NCI-H1092 (cell line): ENCODE results near the gene SBF1.

ENCODE experiments used
- DNase-seq: peaks from one replicate; lab custom pipeline; 2025; lab: John Stamatoyannopoulos, UW

SBF1 gene

GRCh38 chr22:50505776-50506610 is 31.2 kb upstream of the SBF1 start:
- DNase-seq: no peak

- DNase-seq: no peak
These were observed 30.5 kb upstream of the SBF1 start for GRCh38 chr22:50505276-50505775.

GRCh38 chr22:50504369-50505211 is 29.8 kb upstream of the SBF1 start:
- no peak for DNase-seq

- no peak for DNase-seq
These were observed 28.8 kb upstream of the SBF1 start for GRCh38 chr22:50503475-50504145.

- no peak for DNase-seq
These were observed 28.0 kb upstream of the SBF1 start for GRCh38 chr22:50502628-50503474.

- DNase-seq: no peak
These were observed 27.3 kb upstream of the SBF1 start for GRCh38 chr22:50502096-50502495.

GRCh38 chr22:50500452-50500851 is 25.6 kb upstream of the SBF1 start:
- no peak for DNase-seq

GRCh38 chr22:50498322-50498890 is 23.6 kb upstream of the SBF1 start:
- DNase-seq: peak; percentile 5

- DNase-seq: no peak
These were observed 22.3 kb upstream of the SBF1 start for GRCh38 chr22:50497093-50497492.

- DNase-seq: no peak
These were observed 15.9 kb upstream of the SBF1 start for GRCh38 chr22:50490531-50491308.

GRCh38 chr22:50489363-50490243 is 14.8 kb upstream of the SBF1 start:
- DNase-seq: no peak

- no peak for DNase-seq
These were observed 14.1 kb upstream of the SBF1 start for GRCh38 chr22:50488886-50489285.

- DNase-seq: no peak
These were observed 13.3 kb upstream of the SBF1 start for GRCh38 chr22:50488006-50488677.

- DNase-seq: no peak
These were observed 12.6 kb upstream of the SBF1 start for GRCh38 chr22:50487290-50488005.

- DNase-seq: no peak
These were observed 11.9 kb upstream of the SBF1 start, which contains the start of gene MIOX for GRCh38 chr22:50486561-50487289. Gene MIOX (plus strand): TSS chr22:50486859. CDS start chr22:50486898, 39 bp downstream.

- no peak for DNase-seq
These were observed 10.6 kb upstream of the SBF1 start for GRCh38 chr22:50485221-50486131.
